GM21390 (cell line): ENCODE measurements around the gene FGFR3.

Source experiments
- ATAC-seq: cut with Tn5 transposase; IDR thresholded peaks from one replicate; pipeline ENCODE4 v1.9.1; 2021; ENCODE audit not compliant: unreplicated experiment

FGFR3 gene

GRCh38 chr4:1801286-1801958, 8.3 kb downstream of the FGFR3 start:
- ATAC-seq: no peak

- no peak for ATAC-seq
These were observed 9.1 kb downstream of the FGFR3 start for GRCh38 chr4:1802151-1802715.

- ATAC-seq: no peak
These were observed 9.8 kb downstream of the FGFR3 start for GRCh38 chr4:1802720-1803522.

- no peak for ATAC-seq
These were observed 10.7 kb downstream of the FGFR3 start for GRCh38 chr4:1803523-1804423.

- no peak for ATAC-seq
These were observed 11.8 kb downstream of the FGFR3 start for GRCh38 chr4:1804638-1805492.

GRCh38 chr4:1805493-1806222, 12.6 kb downstream of the FGFR3 start:
- no peak for ATAC-seq

GRCh38 chr4:1806223-1806564, 13.1 kb downstream of the FGFR3 start:
- no peak for ATAC-seq

GRCh38 chr4:1806596-1807331, 13.7 kb downstream of the FGFR3 start:
- ATAC-seq: no peak

- ATAC-seq: no peak
These were observed 14.3 kb downstream of the FGFR3 start for GRCh38 chr4:1807332-1807777.

GRCh38 chr4:1808396-1808795, 15.3 kb downstream of the FGFR3 start:
- ATAC-seq: no peak

- ATAC-seq: no peak
These were observed 16.0 kb downstream of the FGFR3 start for GRCh38 chr4:1808851-1809753.

GRCh38 chr4:1809754-1810502, 16.8 kb downstream of the FGFR3 start:
- peak; percentile 49 for ATAC-seq

GRCh38 chr4:1810765-1811164, 17.7 kb downstream of the FGFR3 start:
- ATAC-seq: no peak

GRCh38 chr4:1812720-1813119, 19.6 kb downstream of the FGFR3 start:
- no peak for ATAC-seq

GRCh38 chr4:1813231-1813630, 20.1 kb downstream of the FGFR3 start:
- ATAC-seq: no peak

GRCh38 chr4:1813915-1814314, 20.8 kb downstream of the FGFR3 start:
- no peak for ATAC-seq

GRCh38 chr4:1814453-1814852, 21.4 kb downstream of the FGFR3 start:
- ATAC-seq: no peak
